ENCODE results near the gene LPP.

- TF ChIP-seq, protein P1, sequence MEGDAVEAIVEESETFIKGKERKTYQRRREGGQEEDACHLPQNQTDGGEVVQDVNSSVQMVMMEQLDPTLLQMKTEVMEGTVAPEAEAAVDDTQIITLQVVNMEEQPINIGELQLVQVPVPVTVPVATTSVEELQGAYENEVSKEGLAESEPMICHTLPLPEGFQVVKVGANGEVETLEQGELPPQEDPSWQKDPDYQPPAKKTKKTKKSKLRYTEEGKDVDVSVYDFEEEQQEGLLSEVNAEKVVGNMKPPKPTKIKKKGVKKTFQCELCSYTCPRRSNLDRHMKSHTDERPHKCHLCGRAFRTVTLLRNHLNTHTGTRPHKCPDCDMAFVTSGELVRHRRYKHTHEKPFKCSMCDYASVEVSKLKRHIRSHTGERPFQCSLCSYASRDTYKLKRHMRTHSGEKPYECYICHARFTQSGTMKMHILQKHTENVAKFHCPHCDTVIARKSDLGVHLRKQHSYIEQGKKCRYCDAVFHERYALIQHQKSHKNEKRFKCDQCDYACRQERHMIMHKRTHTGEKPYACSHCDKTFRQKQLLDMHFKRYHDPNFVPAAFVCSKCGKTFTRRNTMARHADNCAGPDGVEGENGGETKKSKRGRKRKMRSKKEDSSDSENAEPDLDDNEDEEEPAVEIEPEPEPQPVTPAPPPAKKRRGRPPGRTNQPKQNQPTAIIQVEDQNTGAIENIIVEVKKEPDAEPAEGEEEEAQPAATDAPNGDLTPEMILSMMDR (IDR thresholded peaks at IDR 0.05): no peak
- TF ChIP-seq POLR2A (IDR thresholded peaks at IDR 0.05): no peak
- TF ChIP-seq EP300 (IDR thresholded peaks at IDR 0.05): no peak
- no peak for TF ChIP-seq POLR2AphosphoS5 (IDR thresholded peaks at IDR 0.05)
Observed at GRCh38 chr3:188686324-188686723, 532.4 kb downstream of the LPP start.

Data from stomach (tissue), 4 donors.